ENCODE data around the gene CGRRF1.

The CGRRF1 gene

GRCh38 chr14:54501480-54501879, 8.2 kb upstream of the CGRRF1 start:
- Mint-ChIP-seq H3K4me1 (no peaks in the 10 kb centered on the region), H3K27ac (no peak overlapping the region), H3K9me3 (no peaks in the 10 kb centered on the region), H3K4me3 (no peak overlapping the region), H3K36me3 (ENCODE audit: low read depth) (no peaks in the 10 kb centered on the region), H3K27me3 (peaks cover 7% of the 10 kb centered on the region)
- DNase-seq (no peak), ATAC-seq (no peak)

GRCh38 chr14:54502602-54503001, 7.1 kb upstream of the CGRRF1 start:
- DNase-seq (no peak), ATAC-seq (no peak)
- Mint-ChIP-seq H3K4me3 (no peak overlapping the region), H3K9me3 (no peaks in the 10 kb centered on the region), H3K4me1 (no peaks in the 10 kb centered on the region), H3K27ac (no peak overlapping the region), H3K27me3 (peaks cover 8% of the 10 kb centered on the region), H3K36me3 (ENCODE audit: low read depth) (no peaks in the 10 kb centered on the region)

GRCh38 chr14:54503486-54503885, 6.2 kb upstream of the CGRRF1 start:
- Mint-ChIP-seq H3K27me3 (peaks cover 8% of the 10 kb centered on the region), H3K27ac (no peak overlapping the region), H3K36me3 (ENCODE audit: low read depth) (no peaks in the 10 kb centered on the region), H3K9me3 (no peaks in the 10 kb centered on the region), H3K4me3 (no peak overlapping the region), H3K4me1 (no peaks in the 10 kb centered on the region)
- ATAC-seq = no peak
- DNase-seq = no peak

GRCh38 chr14:54512393-54512792, 2.7 kb downstream of the CGRRF1 start:
- H3K27me3 Mint-ChIP-seq = no peaks in the 10 kb centered on the region
- H3K27ac Mint-ChIP-seq = no peak overlapping the region
- H3K4me3 Mint-ChIP-seq = no peak overlapping the region
- ATAC-seq (no peak), DNase-seq (no peak)
- peaks cover 25% of the 10 kb centered on the region for H3K36me3 Mint-ChIP-seq (ENCODE audit: low read depth)
- peaks cover 33% of the 10 kb centered on the region for H3K4me1 Mint-ChIP-seq
- peaks cover 16% of the 10 kb centered on the region for H3K9me3 Mint-ChIP-seq

- no peak overlapping the region for H3K4me3 Mint-ChIP-seq
- ATAC-seq (no peak), DNase-seq (no peak)
- H3K36me3 Mint-ChIP-seq (ENCODE audit: low read depth) = peaks cover 28% of the 10 kb centered on the region
- H3K27ac Mint-ChIP-seq = no peak overlapping the region
- peaks cover 16% of the 10 kb centered on the region for H3K9me3 Mint-ChIP-seq
- H3K27me3 Mint-ChIP-seq = no peaks in the 10 kb centered on the region
- H3K4me1 Mint-ChIP-seq = peaks cover 24% of the 10 kb centered on the region
These were observed 6.0 kb downstream of the CGRRF1 start for GRCh38 chr14:54515670-54516069.

- no peak overlapping the region for H3K4me3 Mint-ChIP-seq
- H3K27ac Mint-ChIP-seq = no peak overlapping the region
- no peak for DNase-seq
- H3K27me3 Mint-ChIP-seq = no peaks in the 10 kb centered on the region
- peaks cover 13% of the 10 kb centered on the region for H3K4me1 Mint-ChIP-seq
- peaks cover 28% of the 10 kb centered on the region for H3K36me3 Mint-ChIP-seq (ENCODE audit: low read depth)
- peaks cover 16% of the 10 kb centered on the region for H3K9me3 Mint-ChIP-seq
- no peak for ATAC-seq
These were observed 7.0 kb downstream of the CGRRF1 start for GRCh38 chr14:54516709-54517108.

- H3K4me3 Mint-ChIP-seq = no peak overlapping the region
- DNase-seq (no peak), ATAC-seq (no peak)
- H3K9me3 Mint-ChIP-seq = no peaks in the 10 kb centered on the region
- no peaks in the 10 kb centered on the region for H3K4me1 Mint-ChIP-seq
- H3K27me3 Mint-ChIP-seq = no peaks in the 10 kb centered on the region
- peaks cover 12% of the 10 kb centered on the region for H3K36me3 Mint-ChIP-seq (ENCODE audit: low read depth)
- H3K27ac Mint-ChIP-seq = no peak overlapping the region
These were observed 14.7 kb downstream of the CGRRF1 start for GRCh38 chr14:54524410-54524809.

GRCh38 chr14:54528973-54529372, 19.3 kb downstream of the CGRRF1 start:
- no peak overlapping the region for H3K27ac Mint-ChIP-seq
- H3K4me3 Mint-ChIP-seq = no peak overlapping the region
- no peaks in the 10 kb centered on the region for H3K27me3 Mint-ChIP-seq
- H3K36me3 Mint-ChIP-seq (ENCODE audit: low read depth) = peaks cover 13% of the 10 kb centered on the region
- DNase-seq (no peak), ATAC-seq (no peak)
- no peaks in the 10 kb centered on the region for H3K9me3 Mint-ChIP-seq
- no peaks in the 10 kb centered on the region for H3K4me1 Mint-ChIP-seq

GRCh38 chr14:54529811-54530210, 20.1 kb downstream of the CGRRF1 start:
- no peak overlapping the region for H3K27ac Mint-ChIP-seq
- no peaks in the 10 kb centered on the region for H3K9me3 Mint-ChIP-seq
- no peaks in the 10 kb centered on the region for H3K4me1 Mint-ChIP-seq
- DNase-seq = no peak
- H3K36me3 Mint-ChIP-seq (ENCODE audit: low read depth) = peaks cover 10% of the 10 kb centered on the region
- no peaks in the 10 kb centered on the region for H3K27me3 Mint-ChIP-seq
- H3K4me3 Mint-ChIP-seq = no peak overlapping the region
- no peak for ATAC-seq

- Mint-ChIP-seq H3K4me3 (no peak overlapping the region), H3K27me3 (no peaks in the 10 kb centered on the region), H3K4me1 (no peaks in the 10 kb centered on the region), H3K9me3 (no peaks in the 10 kb centered on the region), H3K27ac (no peak overlapping the region), H3K36me3 (ENCODE audit: low read depth) (peaks cover 6% of the 10 kb centered on the region)
- DNase-seq = no peak
- ATAC-seq = no peak
These were observed 22.7 kb downstream of the CGRRF1 start for GRCh38 chr14:54532111-54533012.

GRCh38 chr14:54533100-54533499, 23.4 kb downstream of the CGRRF1 start:
- H3K4me3 Mint-ChIP-seq = no peak overlapping the region
- no peaks in the 10 kb centered on the region for H3K9me3 Mint-ChIP-seq
- H3K27me3 Mint-ChIP-seq = no peaks in the 10 kb centered on the region
- no peak for DNase-seq
- H3K36me3 Mint-ChIP-seq (ENCODE audit: low read depth) = peaks cover 4% of the 10 kb centered on the region
- no peak overlapping the region for H3K27ac Mint-ChIP-seq
- no peak for ATAC-seq
- no peaks in the 10 kb centered on the region for H3K4me1 Mint-ChIP-seq

- no peak for DNase-seq
- H3K27ac Mint-ChIP-seq = no peak overlapping the region
These were observed 25.4 kb downstream of the CGRRF1 start for GRCh38 chr14:54535126-54535525.

GRCh38 chr14:54535646-54536045, 25.9 kb downstream of the CGRRF1 start:
- Mint-ChIP-seq H3K9me3 (no peaks in the 10 kb centered on the region), H3K27ac (no peak overlapping the region), H3K4me1 (no peaks in the 10 kb centered on the region), H3K4me3 (no peak overlapping the region), H3K27me3 (no peaks in the 10 kb centered on the region), H3K36me3 (ENCODE audit: low read depth) (peaks cover 7% of the 10 kb centered on the region)
- DNase-seq (no peak), ATAC-seq (no peak)

More at GRCh38 chr14:54535126-54535525, 25.4 kb downstream of the CGRRF1 start:
- no peak overlapping the region for H3K4me3 Mint-ChIP-seq
- no peaks in the 10 kb centered on the region for H3K27me3 Mint-ChIP-seq
- H3K9me3 Mint-ChIP-seq = no peaks in the 10 kb centered on the region
- no peaks in the 10 kb centered on the region for H3K4me1 Mint-ChIP-seq
- ATAC-seq = no peak
- peaks cover 7% of the 10 kb centered on the region for H3K36me3 Mint-ChIP-seq (ENCODE audit: low read depth)

GRCh38 chr14:54537651-54538050, 27.9 kb downstream of the CGRRF1 start:
- no peaks in the 10 kb centered on the region for H3K27me3 Mint-ChIP-seq
- H3K27ac Mint-ChIP-seq = no peak overlapping the region
- no peak overlapping the region for H3K4me3 Mint-ChIP-seq
- no peaks in the 10 kb centered on the region for H3K9me3 Mint-ChIP-seq
- no peak for ATAC-seq
- no peaks in the 10 kb centered on the region for H3K4me1 Mint-ChIP-seq
- no peak for DNase-seq
- peaks cover 5% of the 10 kb centered on the region for H3K36me3 Mint-ChIP-seq (ENCODE audit: low read depth)

GRCh38 chr14:54538055-54538454, 28.3 kb downstream of the CGRRF1 start:
- no peak overlapping the region for H3K27ac Mint-ChIP-seq
- no peaks in the 10 kb centered on the region for H3K9me3 Mint-ChIP-seq
- ATAC-seq (no peak), DNase-seq (no peak)
- H3K36me3 Mint-ChIP-seq (ENCODE audit: low read depth) = peaks cover 5% of the 10 kb centered on the region
- no peaks in the 10 kb centered on the region for H3K27me3 Mint-ChIP-seq
- no peak overlapping the region for H3K4me3 Mint-ChIP-seq
- no peaks in the 10 kb centered on the region for H3K4me1 Mint-ChIP-seq
